ENCODE data around the gene C20orf144.
"Not testable (repeated sequence)": the region's sequence is repeated elsewhere in the genome, so short reads cannot be mapped to it uniquely, and the experiment has no call there.

C20orf144 gene

DNA sequence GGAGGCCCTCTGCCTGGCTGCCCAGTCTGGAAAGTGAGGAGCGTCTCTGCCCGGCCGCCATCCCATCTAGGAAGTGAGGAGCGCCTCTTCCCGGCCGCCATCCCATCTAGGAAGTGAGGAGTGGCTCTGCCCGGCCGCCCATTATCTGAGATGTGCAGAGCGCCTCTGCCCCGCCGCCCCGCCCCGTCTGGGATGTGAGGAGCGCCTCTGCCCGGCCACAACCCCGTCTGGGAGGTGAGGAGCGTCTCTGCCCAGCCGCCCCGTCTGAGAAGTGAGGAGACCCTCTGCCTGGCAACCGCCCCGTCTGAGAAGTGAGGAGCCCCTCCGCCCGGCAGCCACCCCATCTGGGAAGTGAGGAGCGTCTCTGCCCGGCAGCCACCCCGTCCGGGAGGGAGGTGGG is 36.8 kb downstream of the C20orf144 start:
- not testable (repeated sequence) for FAIRE-seq

DNA sequence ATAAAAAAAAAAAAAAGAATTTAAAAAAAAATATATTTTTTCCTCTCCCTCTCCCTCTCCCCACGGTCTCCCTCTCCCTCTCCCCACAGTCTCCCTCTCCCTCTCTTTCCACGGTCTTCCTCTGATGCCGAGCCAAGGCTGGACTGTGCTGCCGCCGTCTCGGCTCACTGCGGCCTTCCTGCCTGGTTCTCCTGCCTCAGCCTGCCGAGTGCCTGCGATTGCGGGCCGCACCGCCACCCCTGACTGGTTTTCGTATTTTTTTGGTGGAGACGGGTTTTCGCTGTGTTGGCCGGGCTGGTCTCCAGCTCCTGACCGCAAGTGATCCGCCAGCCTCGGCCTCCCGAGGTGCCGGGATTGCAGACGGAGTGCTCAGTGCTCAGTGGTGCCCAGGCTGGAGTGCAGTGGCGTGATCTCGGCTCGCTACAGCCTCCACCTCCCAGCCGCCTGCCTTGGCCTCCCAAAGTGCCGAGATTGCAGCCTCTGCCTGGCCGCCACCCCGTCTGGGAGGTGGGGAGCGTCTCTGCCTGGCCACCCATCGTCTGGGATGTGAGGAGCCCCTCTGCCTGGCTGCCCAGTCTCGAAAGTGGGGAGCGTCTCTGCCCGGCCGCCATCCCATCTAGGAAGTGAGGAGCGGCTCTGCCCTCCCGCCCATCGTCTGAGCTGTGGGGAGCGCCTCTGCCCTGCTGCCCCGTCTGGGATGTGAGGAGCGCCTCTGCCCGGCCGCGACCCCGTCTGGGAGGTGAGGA is 38.7 kb downstream of the C20orf144 start:
- FAIRE-seq = not testable (repeated sequence)

GRCh38 chr20:33701629-33702450 is 39.7 kb downstream of the C20orf144 start:
- no peak for FAIRE-seq

- FAIRE-seq = no peak
Measured at GRCh38 chr20:33702861-33703260, 40.7 kb downstream of the C20orf144 start.

GRCh38 chr20:33703498-33704137 is 41.5 kb downstream of the C20orf144 start:
- no peak for FAIRE-seq

DNA sequence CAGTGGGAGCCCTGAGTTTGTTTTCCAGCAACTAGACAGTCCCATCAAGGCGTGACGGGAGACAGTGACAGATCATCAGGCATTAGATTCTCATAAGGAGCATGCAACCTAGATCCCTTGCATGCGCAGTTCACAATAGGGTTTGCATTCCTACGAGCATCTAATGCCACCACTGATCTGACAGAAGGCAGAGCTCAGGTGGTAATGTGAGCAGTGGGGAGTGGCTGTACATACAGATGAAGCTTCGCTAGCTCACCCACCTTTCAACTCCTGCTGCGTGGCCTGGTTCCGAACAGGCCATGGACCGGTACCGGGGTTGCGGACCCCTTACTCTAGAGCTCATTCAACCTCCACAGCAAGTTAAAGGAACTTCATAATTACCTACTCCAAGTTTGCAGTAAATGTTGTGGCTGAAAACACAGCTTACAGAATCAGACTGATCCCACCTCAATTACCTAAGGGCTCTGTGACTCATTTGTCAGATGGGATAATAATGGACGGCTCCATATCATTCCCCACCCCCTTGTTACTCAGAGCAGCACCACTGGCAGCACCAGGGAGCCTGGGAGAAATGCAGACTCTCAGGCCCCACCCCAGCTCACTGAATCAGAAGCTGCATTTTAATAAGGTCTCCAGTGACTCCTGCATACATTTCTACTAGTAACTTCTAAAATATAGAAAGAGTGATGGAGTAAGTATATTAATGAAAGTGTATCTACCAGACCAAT is 42.2 kb downstream of the C20orf144 start:
- no peak for FAIRE-seq

- no peak for FAIRE-seq
Measured at GRCh38 chr20:33707668-33708067, 45.5 kb downstream of the C20orf144 start.

- no peak for FAIRE-seq
Measured at GRCh38 chr20:33709398-33709797, 47.3 kb downstream of the C20orf144 start.

DNA sequence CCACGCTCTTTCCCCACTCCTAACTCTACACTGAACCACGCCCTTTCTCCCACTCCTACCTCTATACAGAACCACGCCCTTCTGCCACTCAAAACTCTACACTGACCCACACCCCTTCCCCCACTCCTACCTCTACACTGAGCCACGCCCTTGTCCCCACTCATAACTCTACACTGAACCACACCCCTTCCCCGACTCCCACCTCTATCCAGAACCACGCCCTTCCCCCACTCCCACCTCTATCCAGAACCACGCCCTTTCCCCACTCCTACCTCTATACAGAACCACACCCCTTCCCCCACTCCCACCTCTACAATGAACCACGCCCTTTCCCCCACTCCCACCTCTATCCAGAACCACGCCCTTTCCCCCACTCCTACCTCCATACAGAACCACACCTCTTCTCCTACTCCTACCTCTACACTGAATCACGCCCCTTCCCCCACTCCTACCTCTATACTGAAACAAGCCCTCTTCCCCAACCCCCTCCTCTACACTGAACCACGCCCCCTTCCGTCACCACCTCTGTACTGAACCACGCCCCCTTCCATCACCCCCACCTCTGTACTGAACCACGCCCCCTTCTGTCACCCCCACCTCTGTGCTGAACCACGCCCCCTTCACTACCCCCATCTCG is 47.9 kb downstream of the C20orf144 start:
- FAIRE-seq = no peak

DNA sequence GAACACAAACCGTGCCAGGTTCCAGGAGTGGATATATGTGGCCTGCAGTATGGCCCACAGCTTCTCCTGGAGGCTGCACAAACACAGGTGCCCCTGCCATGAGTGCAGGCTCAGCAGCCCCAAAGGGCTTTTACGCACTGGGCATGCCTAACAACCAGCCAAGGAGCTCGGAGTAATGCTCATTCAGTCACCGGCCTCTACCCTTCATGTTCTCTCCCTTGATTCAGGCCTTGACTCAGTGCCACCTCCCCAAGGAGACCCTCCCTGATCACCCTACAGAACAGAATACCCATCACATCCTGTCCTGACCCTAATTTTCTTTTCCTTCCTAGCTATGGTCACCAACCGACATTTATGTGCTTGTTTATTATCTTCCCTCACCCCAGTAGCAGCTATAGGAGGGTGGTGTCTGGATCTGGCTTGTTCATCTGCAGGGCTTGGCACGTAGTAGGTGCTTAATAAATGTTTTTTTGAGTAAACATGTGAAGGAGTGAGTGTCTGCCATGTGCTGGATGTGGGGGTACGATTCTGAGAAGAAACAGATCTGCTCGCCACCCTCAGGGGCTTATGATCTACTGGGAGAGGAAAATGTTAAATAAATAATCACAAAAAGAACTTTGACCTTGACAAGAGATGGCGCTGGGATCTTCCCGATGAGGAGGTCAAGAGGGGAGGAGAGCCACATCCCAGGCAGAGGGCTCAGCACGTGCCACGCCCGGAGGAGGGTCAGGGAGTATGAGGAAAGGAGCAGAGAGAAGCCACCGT is 48.7 kb downstream of the C20orf144 start:
- no peak for FAIRE-seq

DNA sequence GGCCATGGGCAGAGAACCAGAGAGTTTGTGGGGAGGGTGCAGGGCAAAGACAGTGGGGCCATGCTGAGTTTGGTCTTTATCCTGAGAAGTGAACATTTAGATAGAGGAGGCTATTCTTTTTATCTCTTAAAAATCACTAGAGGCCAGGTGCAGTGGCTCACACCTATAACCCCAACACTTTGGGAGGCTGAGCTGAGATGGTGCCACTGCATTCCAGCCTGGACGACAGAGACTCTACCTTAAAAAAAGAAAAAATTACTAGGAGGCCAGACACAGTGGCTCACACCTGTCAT is 49.3 kb downstream of the C20orf144 start:
- no peak for FAIRE-seq

Measured in TTC549 (cell line).